GM10248 (cell line): Measurements from ENCODE around the gene SGO1.

Experiments
- CTCF ChIA-PET: fragments of 300-600 bp; sonication (Branson Sonifier 250); formaldehyde crosslinking; extraction: SDS; loops from one replicate; lab custom pipeline; 2021; ENCODE audit warnings: antibody characterized with exemption; lab: Yijun Ruan, JAX
- POLR2A ChIA-PET: fragments of 350-650 bp; sonication (Branson Sonifier 250); formaldehyde crosslinking; extraction: SDS; loops from one replicate; lab custom pipeline; 2020; ENCODE audit warnings: antibody characterized with exemption; lab: Yijun Ruan, JAX
- DNase-seq: peaks from one replicate; pipeline ENCODE4 v3.0.0; 2012; ENCODE audit errors: extremely low spot score
- TF ChIP-seq, protein P1 (sequence below): IDR thresholded peaks from 2 replicates; pipeline ENCODE4 v1.5.1; 2012; ENCODE audit warnings: mild to moderate bottlenecking, low read depth; ENCODE audit errors: extremely low read depth, missing control alignments, control extremely low read depth

SGO1 gene

DNA sequence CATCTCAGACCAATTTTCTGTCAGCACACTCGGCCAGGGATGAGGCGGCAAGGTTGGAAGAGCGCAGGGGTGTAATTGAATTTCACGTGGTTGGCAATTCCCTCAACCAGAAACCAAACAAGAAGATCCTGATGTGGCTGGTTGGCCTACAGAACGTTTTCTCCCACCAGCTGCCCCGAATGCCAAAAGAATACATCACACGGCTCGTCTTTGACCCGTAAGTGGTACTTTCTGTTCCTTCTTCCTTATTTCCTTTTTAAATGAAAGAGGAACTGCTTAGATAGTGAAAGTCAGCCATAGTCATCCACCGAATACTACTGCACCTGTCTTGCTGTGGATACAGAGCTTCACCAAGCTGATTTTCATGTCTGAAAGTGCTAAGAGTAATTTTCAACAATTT lies 60.1 kb downstream of the SGO1 start:
- ChIA-PET CTCF (interaction anchor here (1.4 kb wide), 1 partner anchor 23 kb away, joined by 3 read pairs; no protein-coding TSS in a partner anchor), POLR2A (no interaction called here)
- peak; percentile 82 for DNase-seq
- TF ChIP-seq, protein P1, sequence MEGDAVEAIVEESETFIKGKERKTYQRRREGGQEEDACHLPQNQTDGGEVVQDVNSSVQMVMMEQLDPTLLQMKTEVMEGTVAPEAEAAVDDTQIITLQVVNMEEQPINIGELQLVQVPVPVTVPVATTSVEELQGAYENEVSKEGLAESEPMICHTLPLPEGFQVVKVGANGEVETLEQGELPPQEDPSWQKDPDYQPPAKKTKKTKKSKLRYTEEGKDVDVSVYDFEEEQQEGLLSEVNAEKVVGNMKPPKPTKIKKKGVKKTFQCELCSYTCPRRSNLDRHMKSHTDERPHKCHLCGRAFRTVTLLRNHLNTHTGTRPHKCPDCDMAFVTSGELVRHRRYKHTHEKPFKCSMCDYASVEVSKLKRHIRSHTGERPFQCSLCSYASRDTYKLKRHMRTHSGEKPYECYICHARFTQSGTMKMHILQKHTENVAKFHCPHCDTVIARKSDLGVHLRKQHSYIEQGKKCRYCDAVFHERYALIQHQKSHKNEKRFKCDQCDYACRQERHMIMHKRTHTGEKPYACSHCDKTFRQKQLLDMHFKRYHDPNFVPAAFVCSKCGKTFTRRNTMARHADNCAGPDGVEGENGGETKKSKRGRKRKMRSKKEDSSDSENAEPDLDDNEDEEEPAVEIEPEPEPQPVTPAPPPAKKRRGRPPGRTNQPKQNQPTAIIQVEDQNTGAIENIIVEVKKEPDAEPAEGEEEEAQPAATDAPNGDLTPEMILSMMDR, result no peak

DNA sequence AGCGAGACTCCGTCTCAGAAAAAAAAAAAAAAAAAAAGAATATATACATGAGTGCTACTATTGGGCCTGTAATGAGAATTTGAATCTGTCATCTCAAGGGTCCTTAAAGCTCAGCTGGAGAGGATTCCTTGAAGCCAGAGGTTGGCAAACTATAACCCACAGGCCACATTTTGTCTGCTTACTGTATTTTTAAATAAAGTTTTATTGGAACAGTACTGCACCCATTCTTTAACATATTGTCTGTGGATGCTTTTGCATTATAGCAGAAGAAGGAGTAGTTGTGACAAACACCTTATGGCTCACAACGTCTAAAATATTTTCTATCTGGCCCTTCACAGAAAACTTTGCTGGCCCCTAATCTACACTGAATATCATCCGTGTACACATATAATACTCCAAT lies 60.7 kb downstream of the SGO1 start:
- ChIA-PET CTCF (interaction anchor here (1.4 kb wide), 1 partner anchor 24 kb away, joined by 3 read pairs; no protein-coding TSS in a partner anchor), POLR2A (interaction anchor here (0.6 kb wide), 1 partner anchor 61 kb away, joined by 5 read pairs; no protein-coding TSS in a partner anchor)
- TF ChIP-seq, protein P1, result no peak
- DNase-seq, result no peak

DNA sequence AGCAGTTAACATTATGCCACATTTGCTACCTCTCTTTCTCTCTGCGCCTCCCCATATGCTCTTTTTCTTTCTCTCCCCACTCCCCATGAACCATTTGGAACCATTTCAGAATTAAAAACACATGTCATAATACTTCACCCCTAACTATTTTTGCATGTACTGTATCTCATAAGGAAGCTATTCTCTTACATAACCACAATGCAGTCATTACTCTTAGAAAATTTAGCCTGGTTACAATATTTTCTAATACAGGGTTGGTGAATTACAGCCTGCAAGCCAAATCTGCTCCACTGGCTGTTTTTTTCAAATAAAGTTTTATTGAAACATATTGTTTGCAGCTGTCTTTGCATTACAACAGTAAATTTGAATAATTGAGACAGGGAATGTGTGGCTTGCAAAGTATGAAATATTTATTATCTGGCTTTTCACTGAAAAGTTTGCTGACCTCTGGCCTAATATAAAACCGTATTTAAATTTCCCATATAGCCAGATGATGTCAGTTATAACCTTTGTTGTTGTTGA lies 62.8 kb downstream of the SGO1 start:
- DNase-seq, result no peak
- CTCF ChIA-PET, result no interaction called here
- TF ChIP-seq, protein P1, result no peak
- POLR2A ChIA-PET, result no interaction called here

DNA sequence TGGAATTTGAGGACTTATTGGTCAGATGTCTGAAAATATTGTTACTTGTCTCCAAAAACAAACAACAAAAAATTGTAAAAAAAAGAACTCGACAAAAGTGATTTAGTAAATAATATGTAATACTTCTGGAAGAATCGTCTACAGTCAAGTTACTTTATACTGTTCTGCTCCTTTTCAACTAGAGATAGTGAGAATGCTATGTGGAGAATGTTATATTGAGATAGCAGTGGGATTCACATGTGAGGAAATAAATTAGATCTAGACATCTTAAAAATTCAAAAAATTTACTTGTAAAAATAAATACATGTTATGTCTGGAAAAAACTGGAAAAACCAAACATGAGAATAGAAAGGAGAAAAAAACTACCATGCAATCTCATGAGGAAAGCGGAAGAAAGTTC lies 64.9 kb downstream of the SGO1 start:
- TF ChIP-seq, protein P1, result no peak
- ChIA-PET CTCF (interaction anchor here (0.9 to 2.5 kb wide), 4 partner anchors 9 to 16 kb away, joined by 3 to 7 read pairs (median 4); no protein-coding TSS in a partner anchor), POLR2A (no interaction called here)
- no peak for DNase-seq
